Measurements from ENCODE around the gene WDR47. TPM values are rescaled to one million over a fixed set of nuclear protein-coding genes. Genes with fewer than 3 reads are reported as not detected.

Gene WDR47
- total and polyA plus RNA-seq, 2 of the 8 experiments (the other 6 are each of a cell fraction or from before 2014, with no cell fraction given): 1.9 to 6.7 TPM

DNA sequence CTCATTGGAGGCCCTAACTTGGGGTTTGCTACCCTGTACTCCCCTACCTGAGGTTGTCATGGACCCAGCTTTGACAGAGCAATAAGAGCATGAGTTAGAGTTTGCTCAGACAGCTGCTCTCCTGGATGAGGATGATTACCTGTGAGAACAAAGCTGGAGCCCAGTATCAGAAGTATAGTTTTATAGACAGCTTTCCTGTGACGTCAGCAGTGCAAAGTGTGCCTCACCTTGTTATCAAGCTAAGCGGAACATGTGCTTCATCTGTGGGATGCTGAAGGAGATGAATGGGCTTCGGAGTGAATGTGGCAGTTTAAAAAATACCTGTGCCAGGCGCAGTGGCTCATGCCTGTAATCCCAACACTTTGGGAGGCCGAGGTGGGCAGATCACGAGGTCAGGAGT lies 5.4 kb upstream of the WDR47 start:
- no peak overlapping the region for H4K5ac ChIP-seq (ENCODE audit: insufficient read length, low read depth, low read length)
- no peaks in the 10 kb centered on the region for H4K20me1 ChIP-seq (replicated peaks in 1 of 2; ENCODE audit: control insufficient read depth in 1 of 2, insufficient read depth in 2 of 2, low read length in 2 of 2)
- H2BK20ac ChIP-seq (ENCODE audit: low read length): no peak overlapping the region
- DNase-seq (ENCODE audit: low read depth in 1 of 2, low spot score in 2 of 2): no peak
- no peak overlapping the region for H2AK5ac ChIP-seq (ENCODE audit: low read depth, low read length)
- H3K4me2 ChIP-seq (ENCODE audit: insufficient read depth in 1 of 2, low read depth in 2 of 2, low read length in 2 of 2): no peak overlapping the region
- H3K4me3 ChIP-seq (ENCODE audit: extremely low read depth in 1 of 4, insufficient read depth in 2 of 4, low read depth in 3 of 4, low read length in 4 of 4): no peak overlapping the region
- H3K4me1 ChIP-seq (replicated peaks in 1 of 4; ENCODE audit: control insufficient read depth in 3 of 4, insufficient read depth in 4 of 4, low read length in 3 of 4): no peaks in the 10 kb centered on the region
- H3K79me1 ChIP-seq (ENCODE audit: low read depth, low read length): no peaks in the 10 kb centered on the region; the same call in 1 of the 2 replicates
- no peak overlapping the region for H2BK12ac ChIP-seq (ENCODE audit: low read depth, low read length)
- H2BK120ac ChIP-seq (replicated peaks; ENCODE audit: low read depth, low read length): no peak overlapping the region
- 0 out of 4 replicates have a peak, but pooled peaks cover 0 to under 1% of the 10 kb centered on the region in 2 experiments for H3K9me3 ChIP-seq (ENCODE audit: insufficient read depth in 2 of 2, low read depth in 1 of 2, low read length in 1 of 2)
- no peak for FAIRE-seq
- H3K36me3 ChIP-seq (ENCODE audit: control insufficient read depth in 2 of 4, insufficient read depth in 4 of 4, low read length in 3 of 4): no peaks in the 10 kb centered on the region
- no peak overlapping the region for H3K14ac ChIP-seq (ENCODE audit: insufficient read length)
- H3K23me2 ChIP-seq (ENCODE audit: low read depth, low read length): peaks cover under 1% of the 10 kb centered on the region; the same call in 1 of the 2 replicates
- CTCF ChIA-PET (ENCODE audit: partially characterized antibody): no interaction called here
- no peak overlapping the region for H3K9ac ChIP-seq (replicated peaks in 1 of 4; ENCODE audit: extremely low read depth in 1 of 4, low read depth in 3 of 4, low read length in 3 of 4)
- no peak overlapping the region for H2BK5ac ChIP-seq (ENCODE audit: low read depth, low read length)
- no peak overlapping the region for H4K8ac ChIP-seq (ENCODE audit: extremely low read depth, insufficient read depth, low read length)
- WGBS, 2 experiments (ENCODE audit: extremely low coverage in 1 of 2, insufficient coverage in 1 of 2, insufficient read length in 1 of 2, insufficient replicate concordance in 2 of 2, low coverage in 1 of 2, low lambda C conversion rate in 2 of 2, missing lambda C conversion rate in 1 of 2): 87% methylated on average over 6 of the region's 6 CpGs; no CpG with 5 or more reads in 1 of the 2 experiments
- H3K27ac ChIP-seq (ENCODE audit: low read depth, low read length): no peak overlapping the region
- no peak overlapping the region for H3K18ac ChIP-seq (ENCODE audit: extremely low read depth, low read length)
- H3K27me3 ChIP-seq (replicated peaks in 1 of 4; ENCODE audit: control insufficient read depth in 3 of 4, extremely low read depth in 1 of 4, insufficient read depth in 3 of 4, low read length in 3 of 4): no peaks in the 10 kb centered on the region
- POLR2A ChIA-PET (ENCODE audit: partially characterized antibody): interaction anchor here (1.5 kb wide), 1 partner anchor 13 kb away, joined by 4 read pairs; no protein-coding TSS in a partner anchor
- H2BK15ac ChIP-seq (ENCODE audit: low read length): no peak overlapping the region
- peak overlapping the region; percentile 51; the same call in 1 of the 2 replicates for H2AFZ ChIP-seq (ENCODE audit: low read length)
- H3K56ac ChIP-seq (replicated peaks; ENCODE audit: insufficient read length, low read depth, low read length): no peak overlapping the region
- no peaks in the 10 kb centered on the region for H3K79me2 ChIP-seq (ENCODE audit: control insufficient read depth in 1 of 2, insufficient read depth in 2 of 2, low read length in 2 of 2)
- H3K4ac ChIP-seq (replicated peaks; ENCODE audit: insufficient read length, low read depth, low read length): no peak overlapping the region
- no peak overlapping the region for H4K91ac ChIP-seq (replicated peaks; ENCODE audit: insufficient read length, low read length)
- H3K23ac ChIP-seq (ENCODE audit: insufficient read length): no peak overlapping the region
- TF ChIP-seq TEAD4 (IDR thresholded peaks at IDR 0.05; ENCODE audit: low read depth, low read length): no peak
- TF ChIP-seq NANOG (IDR thresholded peaks at IDR 0.05; ENCODE audit: insufficient read depth, low read depth, low read length, poor library complexity, severe bottlenecking): no peak
- no peak for TF ChIP-seq CTBP2 (IDR thresholded peaks at IDR 0.05; ENCODE audit: borderline replicate concordance, insufficient read depth, insufficient read length, low read length)
- TF ChIP-seq SP4 (IDR thresholded peaks at IDR 0.05; ENCODE audit: low read length): no peak
- TF ChIP-seq ASH2L (IDR thresholded peaks at IDR 0.05; ENCODE audit: low read length): no peak
- TF ChIP-seq CBX8 (IDR thresholded peaks at IDR 0.05; ENCODE audit: borderline replicate concordance, low read depth, low read length): no peak
- TF ChIP-seq RBBP5 (IDR thresholded peaks at IDR 0.05; ENCODE audit: borderline replicate concordance, low read depth, low read length): no peak
- no peak for TF ChIP-seq TBP (IDR thresholded peaks at IDR 0.05; ENCODE audit: low read depth, low read length)
